Breast epithelium (tissue), 3 donors: ENCODE data around the gene MAP3K7CL.

Experiments
- CTCF ChIP-seq, 3 donors: fragments of 450-650 bp; IDR thresholded peaks; one replicate each; pipeline ENCODE4 v1.5.1; 2016 to 2017; ENCODE audit warnings: antibody characterized with exemption in 3 of 3, mild to moderate bottlenecking in 3 of 3, moderate library complexity in 3 of 3
- POLR2A ChIP-seq: fragments of 450-650 bp; IDR thresholded peaks from one replicate; pipeline ENCODE4 v1.6.1; 2016; ENCODE audit warnings: antibody characterized with exemption, mild to moderate bottlenecking, moderate library complexity
- POLR2AphosphoS5 ChIP-seq, 3 donors: sonication (generic); formaldehyde crosslinking; IDR thresholded peaks; one replicate each; pipeline ENCODE4 v1.6.1; 2017; ENCODE audit warnings: antibody characterized with exemption in 3 of 3

- no peak for TF ChIP-seq CTCF (IDR thresholded peaks at IDR 0.05)
- no peak for TF ChIP-seq POLR2A
- no peak for TF ChIP-seq POLR2AphosphoS5 (IDR thresholded peaks at IDR 0.05)
Measured at GRCh38 chr21:29102791-29103257, 27.6 kb upstream of the MAP3K7CL start.
